SK-N-SH (cell line): ENCODE measurements around the gene ZSWIM1. TPM values are rescaled to one million over a fixed set of nuclear protein-coding genes. Genes with fewer than 3 reads are reported as not detected.

Experiments
- CTCF ChIA-PET: fragments of 300-600, 350-600 bp; formaldehyde crosslinking; extraction: SDS; loops from one replicate; lab custom pipeline; 2021; lab: Yijun Ruan, JAX
- POLR2A ChIA-PET: fragments of 350-600 bp; sonication (Branson Sonifier 250); formaldehyde crosslinking; extraction: SDS; loops from one replicate; lab custom pipeline; 2020; ENCODE audit warnings: antibody characterized with exemption, inconsistent platforms; lab: Yijun Ruan, JAX
- DNase-seq: peaks from one replicate; pipeline ENCODE4 v3.0.0; 2012
- H2AFZ ChIP-seq: fragments of 200-600 bp; sonication (generic); 2 replicates; pipeline ENCODE4 v1.8.1; 2016; ENCODE audit warnings: antibody characterized with exemption, mild to moderate bottlenecking, low read depth
- H3F3A ChIP-seq: fragments of 200-600 bp; sonication (generic); replicated peaks from 2 replicates; pipeline ENCODE3; 2016; ENCODE audit warnings: antibody characterized with exemption, mild to moderate bottlenecking; ENCODE audit not compliant: insufficient read depth
- H3K27ac ChIP-seq, 2 experiments: fragments of 200-500 bp in 1 of 2; fragments of 200-600 bp in 1 of 2; sonication (Bioruptor generic) in 1 of 2; sonication (generic), shearing (Covaris generic) in 1 of 2; 2 replicates each; pipeline versions ENCODE4 v1.5.1 to v1.6.1; 2014 to 2016; ENCODE audit warnings: low read depth in 2 of 2, inconsistent platforms in 1 of 2, low read length in 1 of 2, mild to moderate bottlenecking in 1 of 2, mixed read lengths in 1 of 2
- H3K27me3 ChIP-seq: fragments of 200-600 bp; sonication (generic), shearing (Covaris generic); 2 replicates; pipeline ENCODE4 v1.6.1; 2016; ENCODE audit warnings: mixed run types; ENCODE audit not compliant: insufficient read depth
- H3K36me3 ChIP-seq, 2 experiments: fragments of 200-500 bp in 1 of 2; fragments of 200-600 bp in 1 of 2; sonication (Bioruptor generic) in 1 of 2; sonication (generic) in 1 of 2; replicated peaks in 1 of 2; 2 replicates each; pipeline versions ENCODE3 to v1.5.1; 2014 to 2016; ENCODE audit warnings: low read length in 1 of 2, mild to moderate bottlenecking in 1 of 2; ENCODE audit not compliant: insufficient read depth in 2 of 2, control insufficient read depth in 1 of 2
- H3K4me1 ChIP-seq, 2 experiments: fragments of 200-500 bp in 1 of 2; fragments of 200-600 bp in 1 of 2; sonication (Bioruptor generic) in 1 of 2; sonication (generic), shearing (Covaris generic) in 1 of 2; 2 replicates each; pipeline versions ENCODE4 v1.5.1 to v1.6.1; 2014 to 2016; ENCODE audit warnings: low read depth in 1 of 2, low read length in 1 of 2, mixed run types in 1 of 2; ENCODE audit not compliant: insufficient read depth in 2 of 2, control insufficient read depth in 1 of 2
- H3K4me2 ChIP-seq: fragments of 200-600 bp; sonication (generic), shearing (Covaris generic); 2 replicates; pipeline ENCODE4 v1.6.1; 2017; ENCODE audit warnings: mixed run types
- H3K4me3 ChIP-seq, 2 experiments: fragments of 200-500 bp in 1 of 2; fragments of 200-600 bp in 1 of 2; sonication (Bioruptor generic) in 1 of 2; sonication (generic), shearing (Covaris generic) in 1 of 2; 2 replicates each; pipeline versions ENCODE4 v1.5.1 to v1.8.1; 2014 to 2016; ENCODE audit warnings: low read depth in 2 of 2, inconsistent platforms in 1 of 2, low read length in 1 of 2, mild to moderate bottlenecking in 1 of 2, mixed read lengths in 1 of 2, moderate library complexity in 1 of 2
- H3K79me2 ChIP-seq: fragments of 200-600 bp; sonication (generic); 2 replicates; pipeline ENCODE4 v1.8.1; 2017; ENCODE audit warnings: mild to moderate bottlenecking; ENCODE audit not compliant: insufficient read depth
- H3K9ac ChIP-seq: fragments of 200-600 bp; sonication (generic); 2 replicates; pipeline ENCODE4 v1.6.1; 2017; ENCODE audit warnings: mixed run types
- H3K9me2 ChIP-seq: fragments of 200-600 bp; sonication (generic); 2 replicates; pipeline ENCODE4 v1.6.1; 2017; ENCODE audit warnings: mixed run types
- H3K9me3 ChIP-seq: fragments of 200-600 bp; sonication (generic); 2 replicates; pipeline ENCODE4 v1.6.1; 2017; ENCODE audit warnings: mixed run types, mild to moderate bottlenecking, moderate library complexity
- H4K20me1 ChIP-seq: fragments of 200-600 bp; sonication (generic); 2 replicates; pipeline ENCODE4 v1.6.1; 2017; ENCODE audit warnings: mild to moderate bottlenecking, mixed run types; ENCODE audit not compliant: insufficient read depth
- ELF1 ChIP-seq: IDR thresholded peaks from 2 replicates; pipeline ENCODE4 v1.4.0; 2012
- EP300 ChIP-seq, 2 experiments: IDR thresholded peaks; 2 replicates each; pipeline versions ENCODE4 v1.4.0 to v1.6.1; 2012; ENCODE audit warnings: borderline replicate concordance in 1 of 2, low read depth in 1 of 2, low read length in 1 of 2
- FOSL2 ChIP-seq: IDR thresholded peaks from 2 replicates; pipeline ENCODE4 v1.4.0; 2012; ENCODE audit warnings: low read depth, mild to moderate bottlenecking, moderate library complexity, borderline replicate concordance
- FOXJ3 ChIP-seq: sonication (generic); formaldehyde crosslinking; IDR thresholded peaks from 2 replicates; pipeline ENCODE4 v1.5.1; 2020; ENCODE audit warnings: mild to moderate bottlenecking, missing genetic modification reagents
- GATA2 ChIP-seq: sonication (generic); formaldehyde crosslinking; IDR thresholded peaks from 2 replicates; pipeline ENCODE4 v1.5.0; 2020; ENCODE audit warnings: mild to moderate bottlenecking, missing genetic modification reagents
- JUND ChIP-seq: IDR thresholded peaks from 2 replicates; pipeline ENCODE4 v1.4.0; 2012
- MEF2A ChIP-seq: IDR thresholded peaks from 2 replicates; pipeline ENCODE4 v1.4.0; 2012; ENCODE audit warnings: low read depth, borderline replicate concordance
- NFIC ChIP-seq: IDR thresholded peaks from 2 replicates; pipeline ENCODE4 v1.4.0; 2012; ENCODE audit warnings: borderline replicate concordance
- POLR2AphosphoS5 ChIP-seq: IDR thresholded peaks from 2 replicates; pipeline ENCODE4 v1.6.1; 2012; ENCODE audit warnings: low read depth, low read length
- RCOR1 ChIP-seq: fragments of 150-350 bp; IDR thresholded peaks from 2 replicates; pipeline ENCODE4 v1.6.1; 2017; ENCODE audit warnings: antibody characterized with exemption, low read length
- RXRA ChIP-seq: IDR thresholded peaks from 2 replicates; pipeline ENCODE4 v1.4.0; 2012; ENCODE audit warnings: low read depth, mild to moderate bottlenecking, borderline replicate concordance
- SIN3A ChIP-seq: IDR thresholded peaks from 2 replicates; pipeline ENCODE4 v1.6.1; 2012; ENCODE audit warnings: low read depth, mild to moderate bottlenecking, low read length, moderate library complexity, borderline replicate concordance
- TCF12 ChIP-seq: IDR thresholded peaks from 2 replicates; pipeline ENCODE4 v1.4.0; 2012
- TEAD4 ChIP-seq: IDR thresholded peaks from 2 replicates; pipeline ENCODE4 v1.4.0; 2012; ENCODE audit warnings: mild to moderate bottlenecking, borderline replicate concordance; ENCODE audit not compliant: insufficient read depth
- YY1 ChIP-seq: IDR thresholded peaks from 2 replicates; pipeline ENCODE4 v1.4.0; 2012; ENCODE audit warnings: low read depth, mild to moderate bottlenecking
- WGBS: methylation state at CpG from one replicate; pipeline ENCODE4 v1.1.6; 2017; ENCODE audit warnings: low lambda C conversion rate; 5-methylcytosine and 5-hydroxymethylcytosine counted together
- polyA plus RNA-seq, 3 experiments: library from polyadenylated mRNA; depleted of rRNA; stranded (reverse); fragments of >200 nt; gene quantifications; 2 replicates each; pipeline ENCODE4 v1.2.3, GENCODE V29; 2012
- TF ChIP-seq, protein P1 (sequence below): fragments of 150-350 bp; IDR thresholded peaks from 2 replicates; pipeline ENCODE4 v1.6.1; 2017; ENCODE audit warnings: antibody characterized with exemption, low read length, low read depth, borderline replicate concordance
- TF ChIP-seq, protein P2 (sequence below): IDR thresholded peaks from 2 replicates; pipeline ENCODE4 v1.6.1; 2012; ENCODE audit warnings: mild to moderate bottlenecking, low read depth, low read length, moderate library complexity
- TF ChIP-seq, protein P3 (sequence below): fragments of 200-600 bp; sonication (generic); IDR thresholded peaks from 2 replicates; pipeline ENCODE4 v1.6.1; 2017; ENCODE audit warnings: antibody characterized with exemption, mild to moderate bottlenecking, moderate library complexity
- TF ChIP-seq, protein P4 (sequence below): fragments of 150-350 bp; IDR thresholded peaks from 2 replicates; pipeline ENCODE4 v1.6.1; 2016; ENCODE audit warnings: mild to moderate bottlenecking, low read depth, low read length
- TF ChIP-seq, protein P5 (sequence below): IDR thresholded peaks from 2 replicates; pipeline ENCODE4 v1.4.0; 2012; ENCODE audit warnings: low read depth

Gene ZSWIM1
- polyA plus RNA-seq, 1 of the 3 experiments (the other 2 are of a cell fraction) = 1.8 TPM

DNA sequence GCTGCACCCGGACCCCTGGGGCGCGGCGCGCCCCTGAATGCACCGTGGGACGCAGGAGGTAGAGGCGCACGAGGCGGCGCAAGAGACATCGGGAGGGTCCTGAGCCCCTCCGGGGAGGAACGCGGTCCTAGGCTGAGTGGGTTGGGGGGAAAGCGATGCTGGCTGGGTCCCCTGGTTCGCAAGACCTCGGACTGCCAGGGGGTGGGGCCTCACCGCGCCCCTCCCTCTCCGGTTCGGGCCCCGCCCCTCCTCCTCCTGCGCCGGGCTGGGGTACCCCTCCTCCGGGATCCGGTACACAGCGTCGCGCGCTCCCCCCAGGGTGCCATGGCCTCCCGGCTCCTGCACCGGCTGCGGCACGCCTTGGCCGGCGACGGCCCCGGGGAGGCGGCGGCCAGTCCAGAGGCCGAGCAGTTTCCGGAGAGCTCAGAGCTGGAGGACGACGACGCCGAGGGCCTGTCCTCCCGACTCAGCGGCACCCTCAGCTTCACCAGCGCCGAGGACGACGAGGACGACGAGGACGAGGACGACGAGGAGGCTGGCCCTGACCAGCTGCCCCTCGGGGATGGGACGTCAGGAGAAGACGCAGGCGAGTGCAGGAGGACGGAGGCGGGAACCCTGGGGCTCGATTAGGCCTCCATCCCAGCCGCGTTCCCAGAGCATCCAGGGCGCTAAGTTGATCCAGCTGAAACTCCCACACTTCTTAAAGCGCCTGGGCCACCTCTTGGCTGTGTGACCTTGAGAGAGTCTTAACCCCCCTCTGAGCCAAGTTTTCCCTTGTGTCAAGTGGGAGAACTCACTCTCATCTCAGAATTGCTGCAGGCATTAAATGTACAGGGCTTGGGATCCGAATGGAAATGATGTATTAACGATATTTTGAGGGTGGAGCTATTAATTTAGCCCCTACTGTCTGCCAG, 46.9 kb upstream of the ZSWIM1 start:
- 12% methylated on average over 13 of the region's 71 CpGs for WGBS
- Histone ChIP-seq H2AFZ (peak overlapping the region; percentile 80), H3F3A (peaks cover 15% of the 10 kb centered on the region), H3K9ac (peak overlapping the region; percentile 72), H3K9me3 (no peaks in the 10 kb centered on the region), H3K4me2 (peak overlapping the region; percentile 97), H3K9me2 (no peaks in the 10 kb centered on the region), H3K27ac (peak overlapping the region; percentile 86 to 91), H3K79me2 (peaks cover 26% of the 10 kb centered on the region), H3K4me1 (peaks cover 8 to 31% of the 10 kb centered on the region in 2 experiments; a peak in 3 of 4 replicates), H3K27me3 (no peaks in the 10 kb centered on the region), H3K36me3 (peaks cover 3 to 8% of the 10 kb centered on the region in 2 experiments), H3K4me3 (peak overlapping the region; percentile 68 to 85), H4K20me1 (no peaks in the 10 kb centered on the region)
- TF ChIP-seq, protein P1, sequence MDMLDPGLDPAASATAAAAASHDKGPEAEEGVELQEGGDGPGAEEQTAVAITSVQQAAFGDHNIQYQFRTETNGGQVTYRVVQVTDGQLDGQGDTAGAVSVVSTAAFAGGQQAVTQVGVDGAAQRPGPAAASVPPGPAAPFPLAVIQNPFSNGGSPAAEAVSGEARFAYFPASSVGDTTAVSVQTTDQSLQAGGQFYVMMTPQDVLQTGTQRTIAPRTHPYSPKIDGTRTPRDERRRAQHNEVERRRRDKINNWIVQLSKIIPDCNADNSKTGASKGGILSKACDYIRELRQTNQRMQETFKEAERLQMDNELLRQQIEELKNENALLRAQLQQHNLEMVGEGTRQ = no peak
- TF ChIP-seq NFIC (no peak), FOXJ3 (CRISPR knock-in tag) (no peak), JUND (no peak), ELF1 (no peak), FOSL2 (no peak), TCF12 (no peak), EP300 (IDR thresholded peaks at IDR 0.05; ENCODE audit: borderline replicate concordance in 1 of 2, low read depth in 1 of 2, low read length in 1 of 2) (no peak), TEAD4 (no peak), MEF2A (no peak), GATA2 (CRISPR knock-in tag) (0 out of 2 replicates have a peak, but pooled peaks have one; percentile 18), YY1 (no peak), RCOR1 (no peak), SIN3A (0 out of 2 replicates have a peak, but pooled peaks have one; percentile 9), POLR2AphosphoS5 (peak; percentile 83), RXRA (no peak)
- TF ChIP-seq, protein P2, sequence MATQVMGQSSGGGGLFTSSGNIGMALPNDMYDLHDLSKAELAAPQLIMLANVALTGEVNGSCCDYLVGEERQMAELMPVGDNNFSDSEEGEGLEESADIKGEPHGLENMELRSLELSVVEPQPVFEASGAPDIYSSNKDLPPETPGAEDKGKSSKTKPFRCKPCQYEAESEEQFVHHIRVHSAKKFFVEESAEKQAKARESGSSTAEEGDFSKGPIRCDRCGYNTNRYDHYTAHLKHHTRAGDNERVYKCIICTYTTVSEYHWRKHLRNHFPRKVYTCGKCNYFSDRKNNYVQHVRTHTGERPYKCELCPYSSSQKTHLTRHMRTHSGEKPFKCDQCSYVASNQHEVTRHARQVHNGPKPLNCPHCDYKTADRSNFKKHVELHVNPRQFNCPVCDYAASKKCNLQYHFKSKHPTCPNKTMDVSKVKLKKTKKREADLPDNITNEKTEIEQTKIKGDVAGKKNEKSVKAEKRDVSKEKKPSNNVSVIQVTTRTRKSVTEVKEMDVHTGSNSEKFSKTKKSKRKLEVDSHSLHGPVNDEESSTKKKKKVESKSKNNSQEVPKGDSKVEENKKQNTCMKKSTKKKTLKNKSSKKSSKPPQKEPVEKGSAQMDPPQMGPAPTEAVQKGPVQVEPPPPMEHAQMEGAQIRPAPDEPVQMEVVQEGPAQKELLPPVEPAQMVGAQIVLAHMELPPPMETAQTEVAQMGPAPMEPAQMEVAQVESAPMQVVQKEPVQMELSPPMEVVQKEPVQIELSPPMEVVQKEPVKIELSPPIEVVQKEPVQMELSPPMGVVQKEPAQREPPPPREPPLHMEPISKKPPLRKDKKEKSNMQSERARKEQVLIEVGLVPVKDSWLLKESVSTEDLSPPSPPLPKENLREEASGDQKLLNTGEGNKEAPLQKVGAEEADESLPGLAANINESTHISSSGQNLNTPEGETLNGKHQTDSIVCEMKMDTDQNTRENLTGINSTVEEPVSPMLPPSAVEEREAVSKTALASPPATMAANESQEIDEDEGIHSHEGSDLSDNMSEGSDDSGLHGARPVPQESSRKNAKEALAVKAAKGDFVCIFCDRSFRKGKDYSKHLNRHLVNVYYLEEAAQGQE = no peak
- TF ChIP-seq, protein P3, sequence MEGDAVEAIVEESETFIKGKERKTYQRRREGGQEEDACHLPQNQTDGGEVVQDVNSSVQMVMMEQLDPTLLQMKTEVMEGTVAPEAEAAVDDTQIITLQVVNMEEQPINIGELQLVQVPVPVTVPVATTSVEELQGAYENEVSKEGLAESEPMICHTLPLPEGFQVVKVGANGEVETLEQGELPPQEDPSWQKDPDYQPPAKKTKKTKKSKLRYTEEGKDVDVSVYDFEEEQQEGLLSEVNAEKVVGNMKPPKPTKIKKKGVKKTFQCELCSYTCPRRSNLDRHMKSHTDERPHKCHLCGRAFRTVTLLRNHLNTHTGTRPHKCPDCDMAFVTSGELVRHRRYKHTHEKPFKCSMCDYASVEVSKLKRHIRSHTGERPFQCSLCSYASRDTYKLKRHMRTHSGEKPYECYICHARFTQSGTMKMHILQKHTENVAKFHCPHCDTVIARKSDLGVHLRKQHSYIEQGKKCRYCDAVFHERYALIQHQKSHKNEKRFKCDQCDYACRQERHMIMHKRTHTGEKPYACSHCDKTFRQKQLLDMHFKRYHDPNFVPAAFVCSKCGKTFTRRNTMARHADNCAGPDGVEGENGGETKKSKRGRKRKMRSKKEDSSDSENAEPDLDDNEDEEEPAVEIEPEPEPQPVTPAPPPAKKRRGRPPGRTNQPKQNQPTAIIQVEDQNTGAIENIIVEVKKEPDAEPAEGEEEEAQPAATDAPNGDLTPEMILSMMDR = no peak
- TF ChIP-seq, protein P4, sequence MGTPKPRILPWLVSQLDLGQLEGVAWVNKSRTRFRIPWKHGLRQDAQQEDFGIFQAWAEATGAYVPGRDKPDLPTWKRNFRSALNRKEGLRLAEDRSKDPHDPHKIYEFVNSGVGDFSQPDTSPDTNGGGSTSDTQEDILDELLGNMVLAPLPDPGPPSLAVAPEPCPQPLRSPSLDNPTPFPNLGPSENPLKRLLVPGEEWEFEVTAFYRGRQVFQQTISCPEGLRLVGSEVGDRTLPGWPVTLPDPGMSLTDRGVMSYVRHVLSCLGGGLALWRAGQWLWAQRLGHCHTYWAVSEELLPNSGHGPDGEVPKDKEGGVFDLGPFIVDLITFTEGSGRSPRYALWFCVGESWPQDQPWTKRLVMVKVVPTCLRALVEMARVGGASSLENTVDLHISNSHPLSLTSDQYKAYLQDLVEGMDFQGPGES = no peak
- TF ChIP-seq, protein P5, sequence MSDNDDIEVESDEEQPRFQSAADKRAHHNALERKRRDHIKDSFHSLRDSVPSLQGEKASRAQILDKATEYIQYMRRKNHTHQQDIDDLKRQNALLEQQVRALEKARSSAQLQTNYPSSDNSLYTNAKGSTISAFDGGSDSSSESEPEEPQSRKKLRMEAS = peak; percentile 73; the same call in 1 of the 2 replicates
- DNase-seq = peak; percentile 98
- CTCF ChIA-PET = interaction anchor here (0.8 to 1.6 kb wide), 4 partner anchors 18 to 515 kb away, joined by 3 to 8 read pairs (median 3); no protein-coding TSS in a partner anchor
- POLR2A ChIA-PET = interaction anchor here (0.5 to 1.4 kb wide), 9 partner anchors 14 to 1659 kb away, joined by 3 to 5 read pairs (median 3); partner anchors contain the start of genes DNTTIP1 and WFDC3
